Lower leg skin (tissue), 3 donors: ENCODE measurements around the gene BCAP31.

ENCODE experiments used
- CTCF ChIP-seq, 3 donors: fragments of 450-650 bp; IDR thresholded peaks; one replicate each; pipeline ENCODE4 v1.5.1; 2016; ENCODE audit warnings: antibody characterized with exemption in 3 of 3, mild to moderate bottlenecking in 3 of 3, moderate library complexity in 2 of 3
- POLR2A ChIP-seq, 2 donors: fragments of 450-650 bp; IDR thresholded peaks; one replicate each; pipeline ENCODE4 v1.6.1; 2016 to 2017; ENCODE audit warnings: antibody characterized with exemption in 2 of 2, mild to moderate bottlenecking in 1 of 2, moderate library complexity in 1 of 2

GRCh38 chrX:153685751-153686696 lies 38.2 kb downstream of the BCAP31 start:
- no peak for TF ChIP-seq CTCF (IDR thresholded peaks at IDR 0.05)
- TF ChIP-seq POLR2A (IDR thresholded peaks at IDR 0.05) = no peak
